IMR-90 (cell line): Measurements from ENCODE around the gene MRPL51. TPM values are rescaled to one million over a fixed set of nuclear protein-coding genes. Genes with fewer than 3 reads are reported as not detected.

Experiments used
- ATAC-seq: fragments of 200-7000 bp; cut with Tn5 transposase; 2 replicates; pipeline ENCODE4 v1.9.1; 2020; ENCODE audit warnings: low read depth, mild to moderate bottlenecking, moderate library complexity
- BruUV-seq: library from RNA; stranded (reverse); fragments of 400-500 nt; replicated peaks from 2 replicates; lab custom pipeline; 2021; lab: Mats Ljungman, UMichigan
- CTCF ChIA-PET: fragments of 300-600 bp; formaldehyde crosslinking; extraction: SDS; loops from one replicate; lab custom pipeline; 2021; ENCODE audit warnings: antibody characterized with exemption; lab: Yijun Ruan, JAX
- POLR2A ChIA-PET: fragments of 300-600 bp; sonication (Branson Sonifier 250); formaldehyde crosslinking; loops from one replicate; lab custom pipeline; 2022; ENCODE audit warnings: antibody characterized with exemption; ENCODE audit not compliant: unreplicated experiment; lab: Charles Lee
- DNase-seq: peaks from one replicate; pipeline ENCODE4 v3.0.0; 2013
- H2AFZ ChIP-seq: replicated peaks from 2 replicates; pipeline ENCODE3; 2013; ENCODE audit warnings: low read length, mild to moderate bottlenecking; ENCODE audit not compliant: poor library complexity
- H2AK5ac ChIP-seq: 2 replicates; pipeline ENCODE4 v1.6.1; 2013; ENCODE audit warnings: low read depth, low read length, inconsistent platforms
- H2AK9ac ChIP-seq: replicated peaks from 2 replicates; pipeline ENCODE3; 2013; ENCODE audit warnings: mild to moderate bottlenecking, low read depth, low read length, moderate library complexity; ENCODE audit not compliant: poor library complexity
- H2BK120ac ChIP-seq: 2 replicates; pipeline ENCODE4 v1.6.1; 2013; ENCODE audit warnings: low read depth, low read length, inconsistent platforms
- H2BK15ac ChIP-seq: 3 replicates; pipeline ENCODE4 v1.6.1; 2013; ENCODE audit warnings: low read depth, low read length, inconsistent platforms
- H2BK20ac ChIP-seq: 2 replicates; pipeline ENCODE4 v1.6.1; 2013; ENCODE audit warnings: low read depth, mild to moderate bottlenecking, inconsistent platforms, low read length, moderate library complexity
- H2BK5ac ChIP-seq: 2 replicates; pipeline ENCODE4 v1.6.1; 2013; ENCODE audit warnings: mild to moderate bottlenecking, low read depth, low read length, inconsistent platforms; ENCODE audit not compliant: poor library complexity, severe bottlenecking
- H3K14ac ChIP-seq: replicated peaks from 2 replicates; pipeline ENCODE4 v1.6.1; 2013; ENCODE audit warnings: low read depth, low read length, inconsistent platforms
- H3K18ac ChIP-seq: 2 replicates; pipeline ENCODE4 v1.6.1; 2013; ENCODE audit warnings: low read depth, low read length, control low read depth
- H3K23ac ChIP-seq: 2 replicates; pipeline ENCODE4 v1.6.1; 2013; ENCODE audit warnings: low read depth, low read length, inconsistent platforms
- H3K27ac ChIP-seq: 2 replicates; pipeline ENCODE4 v1.5.1; 2013; ENCODE audit warnings: mild to moderate bottlenecking, control low read depth, low read length; ENCODE audit not compliant: insufficient read depth
- H3K27me3 ChIP-seq: 2 replicates; pipeline ENCODE4 v1.6.1; 2013; ENCODE audit warnings: low read length; ENCODE audit not compliant: control insufficient read depth, insufficient read depth
- H3K36me3 ChIP-seq: 2 replicates; pipeline ENCODE4 v1.6.1; 2013; ENCODE audit warnings: low read length, mixed read lengths; ENCODE audit not compliant: control insufficient read depth, insufficient read depth
- H3K4ac ChIP-seq: 2 replicates; pipeline ENCODE4 v1.6.1; 2013; ENCODE audit warnings: low read depth, low read length, inconsistent platforms
- H3K4me1 ChIP-seq: 2 replicates; pipeline ENCODE4 v1.6.1; 2013; ENCODE audit warnings: low read length, mixed read lengths; ENCODE audit not compliant: control insufficient read depth, insufficient read depth
- H3K4me2 ChIP-seq: 2 replicates; pipeline ENCODE4 v1.6.1; 2013; ENCODE audit warnings: low read depth, mild to moderate bottlenecking, control low read depth, low read length, moderate library complexity
- H3K4me3 ChIP-seq: 2 replicates; pipeline ENCODE4 v1.5.1; 2013; ENCODE audit warnings: low read depth, mild to moderate bottlenecking, control low read depth, low read length, moderate library complexity; ENCODE audit not compliant: insufficient read depth
- H3K56ac ChIP-seq: 2 replicates; pipeline ENCODE4 v1.6.1; 2013; ENCODE audit warnings: low read length, inconsistent platforms; ENCODE audit not compliant: insufficient read depth; ENCODE audit errors: extremely low read depth
- H3K79me1 ChIP-seq, 2 experiments: 2 replicates each; pipeline ENCODE4 v1.6.1; 2013; ENCODE audit warnings: low read length in 2 of 2, inconsistent platforms in 1 of 2, low read depth in 1 of 2
- H3K9ac ChIP-seq: 2 replicates; pipeline ENCODE4 v1.6.1; 2013; ENCODE audit warnings: low read depth, low read length, control low read depth
- H3K9me1 ChIP-seq: 2 replicates; pipeline ENCODE4 v1.6.1; 2013; ENCODE audit warnings: low read length, inconsistent platforms; ENCODE audit not compliant: insufficient read depth
- H3K9me3 ChIP-seq: 2 replicates; pipeline ENCODE4 v1.6.1; 2013; ENCODE audit warnings: low read length; ENCODE audit not compliant: control insufficient read depth, insufficient read depth
- H4K20me1 ChIP-seq: 2 replicates; pipeline ENCODE4 v1.6.1; 2013; ENCODE audit warnings: low read length, inconsistent platforms; ENCODE audit not compliant: insufficient read depth
- H4K5ac ChIP-seq: 2 replicates; pipeline ENCODE4 v1.6.1; 2013; ENCODE audit warnings: mild to moderate bottlenecking, low read depth, low read length, control low read depth
- H4K8ac ChIP-seq, 2 experiments: 2 replicates each; pipeline ENCODE4 v1.6.1; 2013; ENCODE audit warnings: low read depth in 2 of 2, low read length in 2 of 2, control low read depth in 1 of 2, inconsistent platforms in 1 of 2
- H4K91ac ChIP-seq: 2 replicates; pipeline ENCODE4 v1.6.1; 2013; ENCODE audit warnings: low read depth, low read length, inconsistent platforms; ENCODE audit not compliant: insufficient read depth
- CEBPB ChIP-seq: IDR thresholded peaks from 2 replicates; pipeline ENCODE4 v1.6.1; 2012; ENCODE audit warnings: low read depth, low read length, improper control_type of control experiment
- MAZ ChIP-seq: IDR thresholded peaks from 2 replicates; pipeline ENCODE4 v1.6.1; 2012; ENCODE audit warnings: low read depth, mild to moderate bottlenecking, low read length, improper control_type of control experiment, moderate library complexity, borderline replicate concordance
- MXI1 ChIP-seq: IDR thresholded peaks from 2 replicates; pipeline ENCODE4 v1.6.1; 2012; ENCODE audit warnings: low read depth, mild to moderate bottlenecking, low read length, moderate library complexity, borderline replicate concordance
- POLR2A ChIP-seq: IDR thresholded peaks from 2 replicates; pipeline ENCODE4 v1.6.1; 2012; ENCODE audit warnings: mild to moderate bottlenecking, low read depth, low read length
- RFX5 ChIP-seq: IDR thresholded peaks from 2 replicates; pipeline ENCODE4 v1.8.0; 2012; ENCODE audit warnings: low read depth, mild to moderate bottlenecking, low read length, moderate library complexity
- SMC3 ChIP-seq: fragments of 150-350 bp; IDR thresholded peaks from 2 replicates; pipeline ENCODE4 v1.6.1; 2016; ENCODE audit warnings: low read depth, mild to moderate bottlenecking, antibody characterized with exemption, low read length, moderate library complexity
- WGBS, 2 experiments: methylation state at CpG; one replicate each; pipeline versions ENCODE4 v1.1.5 to v1.1.7; 2013; ENCODE audit warnings: missing lambda C conversion rate in 2 of 2; ENCODE audit not compliant: insufficient read length in 1 of 2; ENCODE audit errors: extremely low coverage in 2 of 2; 5-methylcytosine and 5-hydroxymethylcytosine counted together
- dilution Hi-C: fragments of 300-500 bp; cut with HindIII; formaldehyde crosslinking; loops from one replicate; pipeline ENCODE4 v1.14.3; 2018; ENCODE audit warnings: low sequenced_read_pairs; ENCODE audit not compliant: unreplicated experiment
- in situ Hi-C: fragments of 300-500 bp; cut with MboI; formaldehyde crosslinking; loops from 3 replicates; pipeline ENCODE4 v1.14.3; 2019; ENCODE audit warnings: low sequenced_read_pairs, inconsistent platforms, mixed read lengths
- intact Hi-C: fragments of 100-400 bp; cut with micrococcal nuclease; formaldehyde crosslinking; loops from 2 replicates; pipeline ENCODE4 v1.10.0; 2022
- polyA plus RNA-seq, 3 experiments: library from polyadenylated mRNA; depleted of rRNA; stranded (reverse); fragments of >200 nt; gene quantifications; 2 replicates each; pipeline ENCODE4 v1.2.3, GENCODE V29; 2012; ENCODE audit warnings: low replicate concordance in 1 of 3
- total RNA-seq: library from RNA; depleted of rRNA; stranded (reverse); fragments of >200 nt; gene quantifications from 2 replicates; pipeline ENCODE4 v1.2.3, GENCODE V29; 2012

The MRPL51 gene
- total and polyA plus RNA-seq, 2 of the 4 experiments (the other 2 are of a cell fraction), result 80.1 to 160 TPM

- ChIA-PET POLR2A (interaction anchor here (0.6 to 1.3 kb wide), 8 partner anchors 10 to 316 kb away, joined by 3 to 9 read pairs (median 5); no protein-coding TSS in a partner anchor), CTCF (interaction anchor here (0.6 kb wide), 1 partner anchor 1024 kb away, joined by 6 read pairs; no protein-coding TSS in a partner anchor)
- TF ChIP-seq SMC3 (no peak), MAZ (peak; percentile 16; the same call in 1 of the 2 replicates), RFX5 (no peak), POLR2A (peak; percentile 99), MXI1 (peak; percentile 27; the same call in 1 of the 2 replicates), CEBPB (peak; percentile 88)
- Histone ChIP-seq H3K9me3 (no peaks in the 10 kb centered on the region), H3K14ac (peak within 1 kb of the TSS; percentile 94), H3K27me3 (no peaks in the 10 kb centered on the region), H3K27ac (peak within 1 kb of the TSS; percentile 89), H4K91ac (peak within 1 kb of the TSS; percentile 94), H3K9me1 (peaks cover 6% of the 10 kb centered on the region; the same call in 1 of the 2 replicates), H3K4me3 (peak within 1 kb of the TSS; percentile 78), H2BK5ac (peak within 1 kb of the TSS; percentile 94), H3K36me3 (peaks cover 7% of the 10 kb centered on the region), H3K4ac (peak within 1 kb of the TSS; percentile 89), H3K4me2 (peak within 1 kb of the TSS; percentile 95), H2BK20ac (peak within 1 kb of the TSS; percentile 78; the same call in 1 of the 2 replicates), H2BK15ac (peak within 1 kb of the TSS; percentile 98), H4K20me1 (peaks cover 16% of the 10 kb centered on the region), H2AFZ (peak within 1 kb of the TSS; percentile 100), H4K5ac (peak within 1 kb of the TSS; percentile 69), H3K9ac (peak within 1 kb of the TSS; percentile 88), H2AK5ac (peak within 1 kb of the TSS; percentile 94), H2BK120ac (peak within 1 kb of the TSS; percentile 77), H3K56ac (peak within 1 kb of the TSS; percentile 88), H4K8ac (peak within 1 kb of the TSS; percentile 89 to 98), H3K4me1 (peaks cover 4% of the 10 kb centered on the region), H3K23ac (peak within 1 kb of the TSS; percentile 92; the same call in 1 of the 2 replicates), H2AK9ac (peak within 1 kb of the TSS; percentile 93), H3K18ac (peak within 1 kb of the TSS; percentile 80), H3K79me1 (peaks cover 8 to 38% of the 10 kb centered on the region in 2 experiments)
- DNase-seq (peak; percentile 96), ATAC-seq (peak; percentile 96)
- dilution Hi-C loops, result no loop called here
- in situ Hi-C loops, result loop anchor here (25.0 kb wide), 1 partner anchor 283 kb away; no protein-coding TSS in a partner anchor
- BruUV-seq, result no TSS peak
- 0% methylated on average over 15 of the region's 69 CpGs; no CpG with 5 or more reads in 1 of the 2 experiments for WGBS, 2 experiments
- intact Hi-C loops, result loop anchor here (2.0 kb wide), 1 partner anchor 70 kb away; no protein-coding TSS in a partner anchor
Observed at GRCh38 chr12:6470375-6471163, 22.5 kb downstream of the MRPL51 start, which contains the start of gene VAMP1. VAMP1 (minus strand) TSS chr12:6470677; CDS start chr12:6470531, 146 bp downstream.
